ENCODE data around the gene MEG3.

GRCh38 chr14:100909439-100909838 lies 83.5 kb downstream of the MEG3 start:
- TF ChIP-seq POLR2AphosphoS5 (IDR thresholded peaks at IDR 0.05) = no peak
- TF ChIP-seq, protein P1, sequence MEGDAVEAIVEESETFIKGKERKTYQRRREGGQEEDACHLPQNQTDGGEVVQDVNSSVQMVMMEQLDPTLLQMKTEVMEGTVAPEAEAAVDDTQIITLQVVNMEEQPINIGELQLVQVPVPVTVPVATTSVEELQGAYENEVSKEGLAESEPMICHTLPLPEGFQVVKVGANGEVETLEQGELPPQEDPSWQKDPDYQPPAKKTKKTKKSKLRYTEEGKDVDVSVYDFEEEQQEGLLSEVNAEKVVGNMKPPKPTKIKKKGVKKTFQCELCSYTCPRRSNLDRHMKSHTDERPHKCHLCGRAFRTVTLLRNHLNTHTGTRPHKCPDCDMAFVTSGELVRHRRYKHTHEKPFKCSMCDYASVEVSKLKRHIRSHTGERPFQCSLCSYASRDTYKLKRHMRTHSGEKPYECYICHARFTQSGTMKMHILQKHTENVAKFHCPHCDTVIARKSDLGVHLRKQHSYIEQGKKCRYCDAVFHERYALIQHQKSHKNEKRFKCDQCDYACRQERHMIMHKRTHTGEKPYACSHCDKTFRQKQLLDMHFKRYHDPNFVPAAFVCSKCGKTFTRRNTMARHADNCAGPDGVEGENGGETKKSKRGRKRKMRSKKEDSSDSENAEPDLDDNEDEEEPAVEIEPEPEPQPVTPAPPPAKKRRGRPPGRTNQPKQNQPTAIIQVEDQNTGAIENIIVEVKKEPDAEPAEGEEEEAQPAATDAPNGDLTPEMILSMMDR (IDR thresholded peaks at IDR 0.05) = no peak

Data from suprapubic skin (tissue), 3 donors.